CD4-positive, alpha-beta T cell treated with Interleukin-2 at 100 ng/mL for 4 hours (primary cell): ENCODE data around the gene JPH3.

Experiments used
- DNase-seq: peaks from one replicate; pipeline ENCODE4 v3.0.0-alpha.2; 2020; ENCODE audit warnings: low spot score

The JPH3 gene

GRCh38 chr16:87681981-87682570, 79.8 kb downstream of the JPH3 start:
- no peak for DNase-seq

- no peak for DNase-seq
Observed at GRCh38 chr16:87682852-87683399, 80.6 kb downstream of the JPH3 start.

- no peak for DNase-seq
Observed at GRCh38 chr16:87684106-87684677, 81.9 kb downstream of the JPH3 start.

- DNase-seq = no peak
Observed at GRCh38 chr16:87684711-87685404, 82.5 kb downstream of the JPH3 start.

- no peak for DNase-seq
Observed at GRCh38 chr16:87685405-87685755, 83.1 kb downstream of the JPH3 start.

GRCh38 chr16:87685766-87686165, 83.5 kb downstream of the JPH3 start:
- DNase-seq = no peak

GRCh38 chr16:87686697-87687096, 84.4 kb downstream of the JPH3 start:
- no peak for DNase-seq

- no peak for DNase-seq
Observed at GRCh38 chr16:87687126-87687910, 85.0 kb downstream of the JPH3 start.

GRCh38 chr16:87687998-87688529, 85.8 kb downstream of the JPH3 start:
- no peak for DNase-seq

GRCh38 chr16:87688876-87689815, 86.8 kb downstream of the JPH3 start:
- DNase-seq = no peak

- no peak for DNase-seq
Observed at GRCh38 chr16:87689956-87690465, 87.7 kb downstream of the JPH3 start.

GRCh38 chr16:87690911-87691685, 88.8 kb downstream of the JPH3 start:
- DNase-seq = no peak

- no peak for DNase-seq
Observed at GRCh38 chr16:87691686-87692079, 89.4 kb downstream of the JPH3 start.

- DNase-seq = no peak
Observed at GRCh38 chr16:87692176-87692575, 89.9 kb downstream of the JPH3 start.

- DNase-seq = no peak
Observed at GRCh38 chr16:87692756-87693155, 90.4 kb downstream of the JPH3 start.

- DNase-seq = no peak
Observed at GRCh38 chr16:87693827-87694226, 91.5 kb downstream of the JPH3 start.

- DNase-seq = no peak
Observed at GRCh38 chr16:87694441-87695125, 92.3 kb downstream of the JPH3 start.

- no peak for DNase-seq
Observed at GRCh38 chr16:87695534-87695933, 93.2 kb downstream of the JPH3 start.

- no peak for DNase-seq
Observed at GRCh38 chr16:87696726-87697125, 94.4 kb downstream of the JPH3 start.

GRCh38 chr16:87697256-87697655, 94.9 kb downstream of the JPH3 start:
- DNase-seq = no peak
